Measurements from ENCODE around the gene LRRC3B. TPM values are rescaled to one million over a fixed set of nuclear protein-coding genes. Genes with fewer than 3 reads are reported as not detected.

Gene LRRC3B
- polyA plus RNA-seq, 1 experiment = not detected

GRCh38 chr3:26750263-26750662 is 127.7 kb downstream of the LRRC3B start:
- ChIA-PET POLR2A (no interaction called here), CTCF (no interaction called here)
- Histone ChIP-seq H3K36me3 (ENCODE audit: control insufficient read depth, insufficient read depth, low read length) (no peaks in the 10 kb centered on the region), H3K27me3 (ENCODE audit: control insufficient read depth, insufficient read depth, low read length) (no peaks in the 10 kb centered on the region), H3K4me3 (ENCODE audit: low read depth, low read length) (no peak overlapping the region)
- no peak for DNase-seq (ENCODE audit: low read depth)
- TF ChIP-seq CTCF (IDR thresholded peaks at IDR 0.05; ENCODE audit: insufficient read depth, low read depth, low read length) = no peak

- H3K4me3 ChIP-seq (ENCODE audit: low read depth, low read length) = no peak overlapping the region
- CTCF ChIA-PET = no interaction called here
- H3K36me3 ChIP-seq (ENCODE audit: control insufficient read depth, insufficient read depth, low read length) = no peaks in the 10 kb centered on the region
- no peak for TF ChIP-seq CTCF (IDR thresholded peaks at IDR 0.05; ENCODE audit: insufficient read depth, low read depth, low read length)
- no peaks in the 10 kb centered on the region for H3K27me3 ChIP-seq (ENCODE audit: control insufficient read depth, insufficient read depth, low read length)
- POLR2A ChIA-PET = no interaction called here
- no peak for DNase-seq (ENCODE audit: low read depth)
Measured at GRCh38 chr3:26752466-26752865, 129.9 kb downstream of the LRRC3B start.

- Histone ChIP-seq H3K4me3 (ENCODE audit: low read depth, low read length) (no peak overlapping the region), H3K27me3 (ENCODE audit: control insufficient read depth, insufficient read depth, low read length) (no peaks in the 10 kb centered on the region), H3K36me3 (ENCODE audit: control insufficient read depth, insufficient read depth, low read length) (no peaks in the 10 kb centered on the region)
- ChIA-PET POLR2A (no interaction called here), CTCF (no interaction called here)
- TF ChIP-seq CTCF (IDR thresholded peaks at IDR 0.05; ENCODE audit: insufficient read depth, low read depth, low read length) = no peak
- no peak for DNase-seq (ENCODE audit: low read depth)
Measured at GRCh38 chr3:26753095-26753494, 130.5 kb downstream of the LRRC3B start.

- no peak for DNase-seq (ENCODE audit: low read depth)
- ChIA-PET POLR2A (no interaction called here), CTCF (no interaction called here)
- no peak for TF ChIP-seq CTCF (IDR thresholded peaks at IDR 0.05; ENCODE audit: insufficient read depth, low read depth, low read length)
- Histone ChIP-seq H3K4me3 (ENCODE audit: low read depth, low read length) (no peak overlapping the region), H3K27me3 (ENCODE audit: control insufficient read depth, insufficient read depth, low read length) (no peaks in the 10 kb centered on the region), H3K36me3 (ENCODE audit: control insufficient read depth, insufficient read depth, low read length) (no peaks in the 10 kb centered on the region)
Measured at GRCh38 chr3:26757978-26758377, 135.4 kb downstream of the LRRC3B start.

All from BJ (cell line).